Neural cell (in vitro differentiated cells): Measurements from ENCODE around the gene NOSIP. TPM values are rescaled to one million over a fixed set of nuclear protein-coding genes. Genes with fewer than 3 reads are reported as not detected.

Experiments
- H2AFZ ChIP-seq: fragments of 200-600, 300-800 bp; sonication (generic), shearing (Covaris generic); 2 replicates; pipeline ENCODE4 v1.6.0; 2014; ENCODE audit warnings: low read depth, mild to moderate bottlenecking, antibody characterized with exemption, low read length, moderate library complexity
- H3F3A ChIP-seq: fragments of 200-600 bp; shearing (Covaris generic); 2 replicates; pipeline ENCODE4 v1.6.1; 2016; ENCODE audit warnings: mild to moderate bottlenecking, moderate library complexity, mixed read lengths, antibody characterized with exemption, low read length; ENCODE audit not compliant: insufficient read depth, poor library complexity, severe bottlenecking
- H3K27ac ChIP-seq: fragments of 200-600, 300-800 bp; sonication (generic), shearing (Covaris generic); 2 replicates; pipeline ENCODE4 v1.5.1; 2014; ENCODE audit warnings: mild to moderate bottlenecking, low read length, moderate library complexity
- H3K27me3 ChIP-seq: fragments of 300-800, 200-600 bp; sonication (generic), shearing (Covaris generic); 2 replicates; pipeline ENCODE4 v1.6.0; 2014; ENCODE audit warnings: mild to moderate bottlenecking, low read depth, low read length, moderate library complexity; ENCODE audit not compliant: insufficient read depth
- H3K36me3 ChIP-seq: fragments of 300-800, 200-600 bp; sonication (generic), shearing (Covaris generic); 2 replicates; pipeline ENCODE4 v1.5.1; 2014; ENCODE audit warnings: mild to moderate bottlenecking, antibody characterized with exemption, low read length, moderate library complexity; ENCODE audit not compliant: insufficient read depth
- H3K4me2 ChIP-seq: fragments of 300-800, 200-600 bp; sonication (generic), shearing (Covaris generic); 2 replicates; pipeline ENCODE4 v1.6.0; 2014; ENCODE audit warnings: mild to moderate bottlenecking, low read length
- H3K4me3 ChIP-seq: fragments of 300-800, 200-600 bp; sonication (generic), shearing (Covaris generic); 2 replicates; pipeline ENCODE4 v1.5.1; 2014; ENCODE audit warnings: mild to moderate bottlenecking, low read length, moderate library complexity
- H3K79me2 ChIP-seq: fragments of 200-600 bp; shearing (Covaris generic); replicated peaks from 2 replicates; pipeline ENCODE4 v1.6.0; 2014; ENCODE audit warnings: mild to moderate bottlenecking, low read length, moderate library complexity; ENCODE audit not compliant: insufficient read depth
- H3K9ac ChIP-seq: fragments of 300-800, 200-600 bp; sonication (generic), shearing (Covaris generic); 2 replicates; pipeline ENCODE4 v1.6.1; 2016; ENCODE audit warnings: mild to moderate bottlenecking, low read length, mixed read lengths
- H3K9me2 ChIP-seq: fragments of 200-600 bp; shearing (Covaris generic); 2 replicates; pipeline ENCODE4 v1.6.1; 2016; ENCODE audit warnings: mild to moderate bottlenecking, low read length, mixed read lengths; ENCODE audit not compliant: insufficient read depth
- H3K9me3 ChIP-seq: fragments of 200-600, 300-800 bp; sonication (generic), shearing (Covaris generic); 2 replicates; pipeline ENCODE4 v1.6.1; 2016; ENCODE audit warnings: mild to moderate bottlenecking, mixed run types, low read length, moderate library complexity, mixed read lengths
- H4K20me1 ChIP-seq: fragments of 200-600 bp; shearing (Covaris generic); 2 replicates; pipeline ENCODE4 v1.6.1; 2016; ENCODE audit warnings: mild to moderate bottlenecking, mixed run types; ENCODE audit not compliant: insufficient read depth
- CTCF ChIP-seq: fragments of 450-650 bp; IDR thresholded peaks from 2 replicates; pipeline ENCODE4 v1.5.1; 2014; ENCODE audit warnings: antibody characterized with exemption, mild to moderate bottlenecking, moderate library complexity; ENCODE audit not compliant: poor library complexity, severe bottlenecking
- EP300 ChIP-seq: fragments of 450-650 bp; conservative IDR thresholded peaks from 2 replicates; pipeline ENCODE4 v1.6.1; 2014; ENCODE audit warnings: antibody characterized with exemption, mild to moderate bottlenecking, moderate library complexity; ENCODE audit not compliant: poor library complexity, severe bottlenecking
- EZH2 ChIP-seq: fragments of 200-600, 300-800 bp; shearing (Covaris generic), sonication (generic); IDR thresholded peaks from 2 replicates; pipeline ENCODE4 v1.6.1; 2014; ENCODE audit warnings: antibody characterized with exemption, low read length, borderline replicate concordance, mild to moderate bottlenecking; ENCODE audit not compliant: insufficient read depth, poor library complexity, severe bottlenecking
- MXI1 ChIP-seq: fragments of 450-650 bp; conservative IDR thresholded peaks from 2 replicates; pipeline ENCODE4 v1.6.1; 2014; ENCODE audit warnings: antibody characterized with exemption, mild to moderate bottlenecking; ENCODE audit not compliant: poor library complexity, severe bottlenecking
- POLR2AphosphoS5 ChIP-seq: IDR thresholded peaks from 2 replicates; pipeline ENCODE4 v1.6.1; 2012
- RAD21 ChIP-seq: fragments of 450-650 bp; conservative IDR thresholded peaks from 2 replicates; pipeline ENCODE4 v1.6.1; 2014; ENCODE audit warnings: antibody characterized with exemption, mild to moderate bottlenecking, moderate library complexity
- REST ChIP-seq: IDR thresholded peaks from 2 replicates; pipeline ENCODE4 v1.6.1; 2012; ENCODE audit warnings: borderline replicate concordance
- SMC3 ChIP-seq: fragments of 450-650 bp; conservative IDR thresholded peaks from 2 replicates; pipeline ENCODE4 v1.6.1; 2014; ENCODE audit warnings: antibody characterized with exemption, mild to moderate bottlenecking, moderate library complexity; ENCODE audit not compliant: poor library complexity
- TAF1 ChIP-seq: IDR thresholded peaks from 2 replicates; pipeline ENCODE4 v1.6.1; 2012; ENCODE audit warnings: low read depth
- polyA plus RNA-seq: library from polyadenylated mRNA; depleted of rRNA; stranded (reverse); fragments of >200 nt; gene quantifications from 2 replicates; pipeline ENCODE4 v1.2.3, GENCODE V29; 2014

The NOSIP gene
- polyA plus RNA-seq, 1 donor from 2014 or later, result 129 TPM

DNA sequence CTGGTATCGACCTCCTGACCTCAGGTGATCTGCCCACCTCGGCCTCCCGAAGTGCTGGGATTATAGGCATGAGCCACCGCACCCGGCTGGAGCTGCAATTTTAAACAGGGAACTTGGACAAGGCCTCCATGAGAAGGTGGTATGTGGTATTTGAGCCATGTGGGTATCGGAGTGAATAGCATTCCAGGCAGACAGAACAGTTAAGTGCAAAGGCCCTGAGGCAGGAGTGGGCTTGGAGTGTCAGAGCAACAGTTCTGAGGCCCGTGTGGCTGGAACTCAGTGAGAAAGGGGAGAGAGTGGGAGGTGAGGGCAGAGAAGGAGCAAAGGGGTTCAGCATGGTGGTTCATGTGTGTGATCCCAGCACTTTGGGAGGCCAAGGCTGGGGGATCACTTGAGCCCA, 49.6 kb downstream of the NOSIP start:
- no peaks in the 10 kb centered on the region for H3F3A ChIP-seq
- H3K9me2 ChIP-seq, result no peaks in the 10 kb centered on the region
- H3K27ac ChIP-seq, result no peak overlapping the region
- H3K4me3 ChIP-seq, result no peak overlapping the region
- H3K27me3 ChIP-seq, result no peaks in the 10 kb centered on the region
- H2AFZ ChIP-seq, result no peak overlapping the region
- no peak overlapping the region for H3K9ac ChIP-seq
- H3K4me2 ChIP-seq, result no peak overlapping the region
- H3K9me3 ChIP-seq, result no peaks in the 10 kb centered on the region
- H3K36me3 ChIP-seq, result no peaks in the 10 kb centered on the region
- H3K79me2 ChIP-seq, result no peaks in the 10 kb centered on the region
- TF ChIP-seq POLR2AphosphoS5, result no peak
- TF ChIP-seq TAF1, result no peak
- no peak for TF ChIP-seq SMC3
- no peak for TF ChIP-seq REST
- no peak for TF ChIP-seq RAD21
- no peak for TF ChIP-seq EZH2
- no peak for TF ChIP-seq MXI1
- TF ChIP-seq CTCF, result no peak
- no peaks in the 10 kb centered on the region for H4K20me1 ChIP-seq

- TF ChIP-seq EZH2, result no peak
- no peak for TF ChIP-seq REST
- TF ChIP-seq CTCF, result no peak
- TF ChIP-seq SMC3, result no peak
- no peak for TF ChIP-seq TAF1
- TF ChIP-seq MXI1, result no peak
- TF ChIP-seq EP300, result no peak
- TF ChIP-seq RAD21, result no peak
- Histone ChIP-seq H4K20me1 (no peaks in the 10 kb centered on the region), H3K79me2 (no peaks in the 10 kb centered on the region), H3K36me3 (no peaks in the 10 kb centered on the region), H3K9me2 (no peaks in the 10 kb centered on the region), H3K27ac (no peak overlapping the region), H2AFZ (no peak overlapping the region), H3K4me3 (no peak overlapping the region), H3K9ac (no peak overlapping the region), H3K4me2 (no peak overlapping the region), H3K27me3 (no peaks in the 10 kb centered on the region), H3K9me3 (no peaks in the 10 kb centered on the region), H3F3A (no peaks in the 10 kb centered on the region)
These were observed 52.1 kb downstream of the NOSIP start for GRCh38 chr19:49528211-49528771.
